ENCODE data around the gene GGT1.
"Not testable (repeated sequence)": the region's sequence is repeated elsewhere in the genome, so short reads cannot be mapped to it uniquely, and the experiment has no call there.

GGT1 gene

GRCh38 chr22:24642307-24642706 is 39.3 kb downstream of the GGT1 start:
- not testable (repeated sequence) for DNase-seq (ENCODE audit: low read depth, low spot score)

GRCh38 chr22:24644409-24644808 is 41.4 kb downstream of the GGT1 start:
- not testable (repeated sequence) for DNase-seq (ENCODE audit: low read depth, low spot score)

- DNase-seq (ENCODE audit: low read depth, low spot score): not testable (repeated sequence)
Observed at GRCh38 chr22:24645408-24646399, 42.7 kb downstream of the GGT1 start.

GRCh38 chr22:24646756-24647155 is 43.8 kb downstream of the GGT1 start:
- not testable (repeated sequence) for DNase-seq (ENCODE audit: low read depth, low spot score)

GRCh38 chr22:24649371-24649770 is 46.4 kb downstream of the GGT1 start:
- not testable (repeated sequence) for DNase-seq (ENCODE audit: low read depth, low spot score)

- not testable (repeated sequence) for DNase-seq (ENCODE audit: low read depth, low spot score)
Observed at GRCh38 chr22:24650884-24651283, 47.9 kb downstream of the GGT1 start.

- DNase-seq (ENCODE audit: low read depth, low spot score): not testable (repeated sequence)
Observed at GRCh38 chr22:24665395-24665794, 62.4 kb downstream of the GGT1 start.

GRCh38 chr22:24667904-24668303 is 64.9 kb downstream of the GGT1 start:
- DNase-seq (ENCODE audit: low read depth, low spot score): not testable (repeated sequence)

- not testable (repeated sequence) for DNase-seq (ENCODE audit: low read depth, low spot score)
Observed at GRCh38 chr22:24672532-24672931, 69.5 kb downstream of the GGT1 start.

Data from iPS DF 19.7 (cell line).